Measurements from ENCODE around the gene NKIRAS1. TPM values are rescaled to one million over a fixed set of nuclear protein-coding genes. Genes with fewer than 3 reads are reported as not detected.

The NKIRAS1 gene
- total RNA-seq, 1 experiment from 2014 or later, result 12.0 TPM

DNA sequence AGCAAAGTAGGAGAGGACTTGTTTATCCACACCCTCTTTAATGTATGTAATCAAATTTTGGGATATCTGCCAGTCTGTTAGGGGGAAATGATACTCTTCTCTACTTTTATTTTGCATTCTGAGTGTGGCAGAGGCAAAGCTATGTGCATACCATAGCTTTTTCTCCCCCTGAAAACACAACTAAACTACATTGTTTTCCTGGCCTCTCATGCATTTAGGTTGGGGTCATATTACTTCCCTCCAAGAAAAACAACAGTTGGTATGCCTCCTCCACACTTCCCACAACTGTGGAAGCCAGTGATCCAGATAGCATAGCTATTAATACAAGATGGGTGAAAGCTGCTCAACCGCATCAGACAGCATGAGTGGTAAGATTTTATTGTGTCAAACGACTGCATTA is 7.0 kb upstream of the NKIRAS1 start:
- Histone ChIP-seq H3K79me2 (ENCODE audit: insufficient read depth, low read length) (peaks cover 12% of the 10 kb centered on the region), H3K9me3 (ENCODE audit: control insufficient read depth in 1 of 2, insufficient read depth in 1 of 2, low read depth in 1 of 2, low read length in 2 of 2) (no peaks in the 10 kb centered on the region), H3K4me2 (ENCODE audit: low read length) (no peak overlapping the region), H3K9me2 (ENCODE audit: insufficient read depth) (no peaks in the 10 kb centered on the region), H3K4me3 (replicated peaks in 1 of 2; ENCODE audit: low read depth in 1 of 2, low read length in 2 of 2) (no peak overlapping the region), H3K36me3 (ENCODE audit: control insufficient read depth in 1 of 2, insufficient read depth in 2 of 2, low read length in 2 of 2) (peaks cover 8 to 14% of the 10 kb centered on the region in 2 experiments), H3K27me3 (ENCODE audit: insufficient read depth, low read length) (no peaks in the 10 kb centered on the region), H3K27ac (ENCODE audit: low read depth, low read length) (no peak overlapping the region), H3K4me1 (ENCODE audit: control insufficient read depth in 1 of 2, insufficient read depth in 2 of 2, low read length in 2 of 2) (peaks cover 12 to 15% of the 10 kb centered on the region in 2 experiments), H2AFZ (ENCODE audit: low read depth, low read length, poor library complexity, severe bottlenecking) (no peak overlapping the region), H4K20me1 (ENCODE audit: insufficient read depth) (peaks cover 19% of the 10 kb centered on the region; the same call in 1 of the 2 replicates), H3K9ac (ENCODE audit: low read length) (no peak overlapping the region)
- RAD21 ChIA-PET (ENCODE audit: low non-redundant PET in 1 of 2, low total read pairs in 2 of 2, uncharacterized antibody in 2 of 2, unreplicated experiment in 2 of 2), result no interaction called here
- DNase-seq (ENCODE audit: low read depth, low spot score) (no peak), ATAC-seq (no peak)
- BruUV-seq (replicated peaks), result no TSS peak
- POLR2A ChIA-PET, result no interaction called here
- TF ChIP-seq FOSL1 (IDR thresholded peaks at IDR 0.05; ENCODE audit: low read depth) (no peak), ZFX (IDR thresholded peaks at IDR 0.05) (no peak), CEBPB (IDR thresholded peaks at IDR 0.05; ENCODE audit: low read depth) (no peak), YY1 (IDR thresholded peaks at IDR 0.05; ENCODE audit: extremely low read depth, insufficient replicate concordance, low read depth, low read length) (no peak), EZH2phosphoT487 (IDR thresholded peaks at IDR 0.05; ENCODE audit: borderline replicate concordance) (no peak), EZH2 (IDR thresholded peaks at IDR 0.05) (no peak), SRF (IDR thresholded peaks at IDR 0.05; ENCODE audit: low read depth) (no peak), JUND (IDR thresholded peaks at IDR 0.05) (no peak), SIN3A (IDR thresholded peaks at IDR 0.05; ENCODE audit: low read depth) (no peak), EGR1 (IDR thresholded peaks at IDR 0.05; ENCODE audit: low read depth) (no peak), ELF1 (IDR thresholded peaks at IDR 0.05; ENCODE audit: borderline replicate concordance, low read depth) (no peak), POLR2AphosphoS5 (IDR thresholded peaks at IDR 0.05; ENCODE audit: low read depth, low read length) (no peak)
- TF ChIP-seq, protein P1, sequence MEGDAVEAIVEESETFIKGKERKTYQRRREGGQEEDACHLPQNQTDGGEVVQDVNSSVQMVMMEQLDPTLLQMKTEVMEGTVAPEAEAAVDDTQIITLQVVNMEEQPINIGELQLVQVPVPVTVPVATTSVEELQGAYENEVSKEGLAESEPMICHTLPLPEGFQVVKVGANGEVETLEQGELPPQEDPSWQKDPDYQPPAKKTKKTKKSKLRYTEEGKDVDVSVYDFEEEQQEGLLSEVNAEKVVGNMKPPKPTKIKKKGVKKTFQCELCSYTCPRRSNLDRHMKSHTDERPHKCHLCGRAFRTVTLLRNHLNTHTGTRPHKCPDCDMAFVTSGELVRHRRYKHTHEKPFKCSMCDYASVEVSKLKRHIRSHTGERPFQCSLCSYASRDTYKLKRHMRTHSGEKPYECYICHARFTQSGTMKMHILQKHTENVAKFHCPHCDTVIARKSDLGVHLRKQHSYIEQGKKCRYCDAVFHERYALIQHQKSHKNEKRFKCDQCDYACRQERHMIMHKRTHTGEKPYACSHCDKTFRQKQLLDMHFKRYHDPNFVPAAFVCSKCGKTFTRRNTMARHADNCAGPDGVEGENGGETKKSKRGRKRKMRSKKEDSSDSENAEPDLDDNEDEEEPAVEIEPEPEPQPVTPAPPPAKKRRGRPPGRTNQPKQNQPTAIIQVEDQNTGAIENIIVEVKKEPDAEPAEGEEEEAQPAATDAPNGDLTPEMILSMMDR (IDR thresholded peaks at IDR 0.05 in 2 of 3, conservative IDR thresholded peaks at IDR 0.05 in 1 of 3; ENCODE audit: borderline replicate concordance in 1 of 3, insufficient read depth in 1 of 3, low read depth in 2 of 3, low read length in 2 of 3), result no peak
- TF ChIP-seq, protein P2, sequence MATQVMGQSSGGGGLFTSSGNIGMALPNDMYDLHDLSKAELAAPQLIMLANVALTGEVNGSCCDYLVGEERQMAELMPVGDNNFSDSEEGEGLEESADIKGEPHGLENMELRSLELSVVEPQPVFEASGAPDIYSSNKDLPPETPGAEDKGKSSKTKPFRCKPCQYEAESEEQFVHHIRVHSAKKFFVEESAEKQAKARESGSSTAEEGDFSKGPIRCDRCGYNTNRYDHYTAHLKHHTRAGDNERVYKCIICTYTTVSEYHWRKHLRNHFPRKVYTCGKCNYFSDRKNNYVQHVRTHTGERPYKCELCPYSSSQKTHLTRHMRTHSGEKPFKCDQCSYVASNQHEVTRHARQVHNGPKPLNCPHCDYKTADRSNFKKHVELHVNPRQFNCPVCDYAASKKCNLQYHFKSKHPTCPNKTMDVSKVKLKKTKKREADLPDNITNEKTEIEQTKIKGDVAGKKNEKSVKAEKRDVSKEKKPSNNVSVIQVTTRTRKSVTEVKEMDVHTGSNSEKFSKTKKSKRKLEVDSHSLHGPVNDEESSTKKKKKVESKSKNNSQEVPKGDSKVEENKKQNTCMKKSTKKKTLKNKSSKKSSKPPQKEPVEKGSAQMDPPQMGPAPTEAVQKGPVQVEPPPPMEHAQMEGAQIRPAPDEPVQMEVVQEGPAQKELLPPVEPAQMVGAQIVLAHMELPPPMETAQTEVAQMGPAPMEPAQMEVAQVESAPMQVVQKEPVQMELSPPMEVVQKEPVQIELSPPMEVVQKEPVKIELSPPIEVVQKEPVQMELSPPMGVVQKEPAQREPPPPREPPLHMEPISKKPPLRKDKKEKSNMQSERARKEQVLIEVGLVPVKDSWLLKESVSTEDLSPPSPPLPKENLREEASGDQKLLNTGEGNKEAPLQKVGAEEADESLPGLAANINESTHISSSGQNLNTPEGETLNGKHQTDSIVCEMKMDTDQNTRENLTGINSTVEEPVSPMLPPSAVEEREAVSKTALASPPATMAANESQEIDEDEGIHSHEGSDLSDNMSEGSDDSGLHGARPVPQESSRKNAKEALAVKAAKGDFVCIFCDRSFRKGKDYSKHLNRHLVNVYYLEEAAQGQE (IDR thresholded peaks at IDR 0.05; ENCODE audit: low read depth), result no peak
- TF ChIP-seq, protein P3, sequence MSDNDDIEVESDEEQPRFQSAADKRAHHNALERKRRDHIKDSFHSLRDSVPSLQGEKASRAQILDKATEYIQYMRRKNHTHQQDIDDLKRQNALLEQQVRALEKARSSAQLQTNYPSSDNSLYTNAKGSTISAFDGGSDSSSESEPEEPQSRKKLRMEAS (IDR thresholded peaks at IDR 0.05), result no peak
- TF ChIP-seq, protein P4, sequence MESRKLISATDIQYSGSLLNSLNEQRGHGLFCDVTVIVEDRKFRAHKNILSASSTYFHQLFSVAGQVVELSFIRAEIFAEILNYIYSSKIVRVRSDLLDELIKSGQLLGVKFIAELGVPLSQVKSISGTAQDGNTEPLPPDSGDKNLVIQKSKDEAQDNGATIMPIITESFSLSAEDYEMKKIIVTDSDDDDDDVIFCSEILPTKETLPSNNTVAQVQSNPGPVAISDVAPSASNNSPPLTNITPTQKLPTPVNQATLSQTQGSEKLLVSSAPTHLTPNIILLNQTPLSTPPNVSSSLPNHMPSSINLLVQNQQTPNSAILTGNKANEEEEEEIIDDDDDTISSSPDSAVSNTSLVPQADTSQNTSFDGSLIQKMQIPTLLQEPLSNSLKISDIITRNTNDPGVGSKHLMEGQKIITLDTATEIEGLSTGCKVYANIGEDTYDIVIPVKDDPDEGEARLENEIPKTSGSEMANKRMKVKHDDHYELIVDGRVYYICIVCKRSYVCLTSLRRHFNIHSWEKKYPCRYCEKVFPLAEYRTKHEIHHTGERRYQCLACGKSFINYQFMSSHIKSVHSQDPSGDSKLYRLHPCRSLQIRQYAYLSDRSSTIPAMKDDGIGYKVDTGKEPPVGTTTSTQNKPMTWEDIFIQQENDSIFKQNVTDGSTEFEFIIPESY (IDR thresholded peaks at IDR 0.05; ENCODE audit: extremely low read depth, insufficient replicate concordance, low read length), result no peak
- intact Hi-C loops (cut with micrococcal nuclease), result no loop called here
- CTCF ChIA-PET, result no interaction called here

All from HCT116 (cell line).